Measurements from ENCODE around the gene NPAS3.

DNA sequence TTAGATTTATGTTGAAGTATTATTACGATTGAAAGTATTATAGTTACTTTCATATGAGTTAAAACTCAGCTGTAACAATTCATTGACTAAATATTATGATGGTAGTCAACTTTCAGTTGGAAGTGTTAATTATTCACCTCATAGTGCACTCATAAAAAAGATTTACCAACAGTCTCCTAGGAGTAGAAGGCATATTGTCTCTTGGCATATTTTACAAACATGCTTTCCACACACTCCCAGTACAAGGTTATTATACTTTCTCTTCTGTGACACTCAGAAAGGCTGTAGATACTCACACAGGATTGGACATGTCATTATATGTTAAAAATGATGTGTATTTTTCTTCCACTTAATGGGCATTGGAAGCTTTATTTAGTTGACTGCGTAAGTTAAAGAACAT, 147.1 kb downstream of the NPAS3 start:
- no peak for TF ChIP-seq POLR2A (IDR thresholded peaks at IDR 0.05)
- TF ChIP-seq, protein P1, sequence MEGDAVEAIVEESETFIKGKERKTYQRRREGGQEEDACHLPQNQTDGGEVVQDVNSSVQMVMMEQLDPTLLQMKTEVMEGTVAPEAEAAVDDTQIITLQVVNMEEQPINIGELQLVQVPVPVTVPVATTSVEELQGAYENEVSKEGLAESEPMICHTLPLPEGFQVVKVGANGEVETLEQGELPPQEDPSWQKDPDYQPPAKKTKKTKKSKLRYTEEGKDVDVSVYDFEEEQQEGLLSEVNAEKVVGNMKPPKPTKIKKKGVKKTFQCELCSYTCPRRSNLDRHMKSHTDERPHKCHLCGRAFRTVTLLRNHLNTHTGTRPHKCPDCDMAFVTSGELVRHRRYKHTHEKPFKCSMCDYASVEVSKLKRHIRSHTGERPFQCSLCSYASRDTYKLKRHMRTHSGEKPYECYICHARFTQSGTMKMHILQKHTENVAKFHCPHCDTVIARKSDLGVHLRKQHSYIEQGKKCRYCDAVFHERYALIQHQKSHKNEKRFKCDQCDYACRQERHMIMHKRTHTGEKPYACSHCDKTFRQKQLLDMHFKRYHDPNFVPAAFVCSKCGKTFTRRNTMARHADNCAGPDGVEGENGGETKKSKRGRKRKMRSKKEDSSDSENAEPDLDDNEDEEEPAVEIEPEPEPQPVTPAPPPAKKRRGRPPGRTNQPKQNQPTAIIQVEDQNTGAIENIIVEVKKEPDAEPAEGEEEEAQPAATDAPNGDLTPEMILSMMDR (IDR thresholded peaks at IDR 0.05), result no peak
- TF ChIP-seq POLR2AphosphoS5 (IDR thresholded peaks at IDR 0.05), result no peak
- no peak for TF ChIP-seq EP300 (IDR thresholded peaks at IDR 0.05)
